HepG2 (cell line): ENCODE data around the gene LDB2.
"Not testable (repeated sequence)": the region's sequence is repeated elsewhere in the genome, so short reads cannot be mapped to it uniquely, and the experiment has no call there.

ENCODE experiments used
- ARHGAP35 ChIP-seq: sonication (generic); formaldehyde crosslinking; IDR thresholded peaks from 2 replicates; pipeline ENCODE4 v1.9.0; 2022; ENCODE audit warnings: mild to moderate bottlenecking, inconsistent platforms, moderate library complexity, missing genetic modification reagents, borderline replicate concordance
- CEBPB ChIP-seq: IDR thresholded peaks from 2 replicates; pipeline ENCODE4 v1.6.1; 2011; ENCODE audit warnings: low read depth, low read length, improper control_type of control experiment, borderline replicate concordance
- CTCF ChIP-seq: sonication (generic); formaldehyde crosslinking; IDR thresholded peaks from 2 replicates; pipeline ENCODE4 v1.5.0; 2020; ENCODE audit warnings: mild to moderate bottlenecking, missing genetic modification reagents, moderate library complexity
- HOXA7 ChIP-seq: sonication (generic); formaldehyde crosslinking; IDR thresholded peaks from 2 replicates; pipeline ENCODE4 v1.8.1; 2022; ENCODE audit warnings: mild to moderate bottlenecking, missing genetic modification reagents, moderate library complexity
- POLR2A ChIP-seq, 2 experiments: IDR thresholded peaks; 2 replicates each; pipeline ENCODE4 v1.6.1; 2011; ENCODE audit warnings: low read depth in 2 of 2, low read length in 2 of 2, mild to moderate bottlenecking in 1 of 2, moderate library complexity in 1 of 2; ENCODE audit not compliant: insufficient read depth in 1 of 2
- RFX5 ChIP-seq: IDR thresholded peaks from 2 replicates; pipeline ENCODE4 v1.6.1; 2011; ENCODE audit warnings: low read depth, low read length, improper control_type of control experiment
- SIN3A ChIP-seq: IDR thresholded peaks from 2 replicates; pipeline ENCODE4 v1.6.1; 2011; ENCODE audit warnings: low read depth, mild to moderate bottlenecking, control low read depth, low read length, borderline replicate concordance
- SMARCC2 ChIP-seq: fragments of 450-650 bp; IDR thresholded peaks from 2 replicates; pipeline ENCODE4 v1.6.1; 2017; ENCODE audit warnings: antibody characterized with exemption, mild to moderate bottlenecking
- ZNF280B ChIP-seq: sonication (generic); formaldehyde crosslinking; IDR thresholded peaks from 2 replicates; pipeline ENCODE4 v1.5.0; 2020; ENCODE audit warnings: missing genetic modification reagents, mild to moderate bottlenecking, borderline replicate concordance
- TF ChIP-seq, protein P1 (sequence below): sonication (generic); formaldehyde crosslinking; IDR thresholded peaks from 2 replicates; pipeline ENCODE4 v1.5.0; 2020; ENCODE audit warnings: mild to moderate bottlenecking, missing genetic modification reagents

GRCh38 chr4:16523526-16523925 is 374.9 kb downstream of the LDB2 start:
- TF ChIP-seq HOXA7; CTCF (CRISPR knock-in tag); CEBPB; ARHGAP35 (CRISPR knock-in tag); SIN3A; RFX5; ZNF280B (CRISPR knock-in tag); SMARCC2; POLR2A (IDR thresholded peaks at IDR 0.05; ENCODE audit: insufficient read depth in 1 of 2, low read depth in 2 of 2, low read length in 2 of 2): not testable (repeated sequence)
- TF ChIP-seq, protein P1, sequence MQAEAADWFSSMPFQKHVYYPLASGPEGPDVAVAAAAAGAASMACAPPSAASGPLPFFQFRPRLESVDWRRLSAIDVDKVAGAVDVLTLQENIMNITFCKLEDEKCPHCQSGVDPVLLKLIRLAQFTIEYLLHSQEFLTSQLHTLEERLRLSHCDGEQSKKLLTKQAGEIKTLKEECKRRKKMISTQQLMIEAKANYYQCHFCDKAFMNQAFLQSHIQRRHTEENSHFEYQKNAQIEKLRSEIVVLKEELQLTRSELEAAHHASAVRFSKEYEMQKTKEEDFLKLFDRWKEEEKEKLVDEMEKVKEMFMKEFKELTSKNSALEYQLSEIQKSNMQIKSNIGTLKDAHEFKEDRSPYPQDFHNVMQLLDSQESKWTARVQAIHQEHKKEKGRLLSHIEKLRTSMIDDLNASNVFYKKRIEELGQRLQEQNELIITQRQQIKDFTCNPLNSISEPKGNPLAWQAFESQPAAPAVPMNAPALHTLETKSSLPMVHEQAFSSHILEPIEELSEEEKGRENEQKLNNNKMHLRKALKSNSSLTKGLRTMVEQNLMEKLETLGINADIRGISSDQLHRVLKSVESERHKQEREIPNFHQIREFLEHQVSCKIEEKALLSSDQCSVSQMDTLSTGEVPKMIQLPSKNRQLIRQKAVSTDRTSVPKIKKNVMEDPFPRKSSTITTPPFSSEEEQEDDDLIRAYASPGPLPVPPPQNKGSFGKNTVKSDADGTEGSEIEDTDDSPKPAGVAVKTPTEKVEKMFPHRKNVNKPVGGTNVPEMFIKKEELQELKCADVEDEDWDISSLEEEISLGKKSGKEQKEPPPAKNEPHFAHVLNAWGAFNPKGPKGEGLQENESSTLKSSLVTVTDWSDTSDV (CRISPR knock-in tag), result not testable (repeated sequence)
